LNCaP clone FGC (cell line): ENCODE measurements around the gene NECTIN1.

Source experiments
- DNase-seq: peaks from one replicate; pipeline ENCODE4 v3.0.0-alpha.2; 2011; ENCODE audit warnings: low read depth
- H3K4me3 ChIP-seq: 2 replicates; pipeline ENCODE4 v1.5.1; 2011; ENCODE audit warnings: mild to moderate bottlenecking, low read depth, low read length, control low read depth
- TF ChIP-seq, protein P1 (sequence below): IDR thresholded peaks from 2 replicates; pipeline ENCODE4 v1.5.1; 2012; ENCODE audit warnings: mild to moderate bottlenecking; ENCODE audit not compliant: control insufficient read depth, insufficient read depth; ENCODE audit errors: extremely low read depth

The NECTIN1 gene

DNA sequence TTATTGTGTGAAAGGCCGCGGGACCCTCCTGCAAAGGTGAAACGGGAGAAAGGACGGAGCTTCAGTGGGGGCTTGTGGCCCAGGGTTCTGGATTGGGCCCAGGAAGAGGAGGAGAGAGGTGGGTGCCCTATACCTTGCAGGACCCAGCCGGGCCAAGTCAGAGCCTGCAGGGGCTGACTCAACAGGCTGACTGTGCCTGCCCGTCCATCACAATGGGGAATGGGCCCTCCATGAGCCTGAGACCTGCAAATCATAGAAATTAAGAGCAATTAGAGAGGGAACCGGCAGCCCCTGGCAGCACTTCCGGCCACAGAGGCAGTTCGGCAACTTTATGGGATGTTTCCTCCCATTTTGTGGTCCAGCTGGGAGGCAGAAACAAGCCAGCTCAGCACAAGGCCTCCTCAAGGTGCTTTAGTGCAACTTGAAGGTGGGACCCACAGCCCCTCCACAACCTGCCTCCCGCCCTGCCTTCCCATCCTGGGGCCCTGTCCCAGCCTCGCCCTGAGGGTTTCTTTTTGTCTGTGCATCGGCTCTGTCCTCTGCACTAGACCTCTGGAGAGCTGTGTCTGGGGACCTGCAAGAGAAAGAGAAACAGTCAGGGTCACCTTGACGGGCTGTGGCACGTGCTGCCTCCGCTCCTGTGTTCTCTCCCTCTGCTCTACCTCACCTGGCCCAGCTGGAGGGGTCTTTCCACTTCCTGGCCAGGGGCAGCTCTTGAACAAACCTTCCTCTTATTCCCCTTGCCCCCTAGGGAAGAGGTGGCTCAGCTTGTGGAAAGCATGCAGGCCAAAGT lies 19.1 kb upstream of the NECTIN1 start:
- no peak overlapping the region for H3K4me3 ChIP-seq
- DNase-seq = no peak
- TF ChIP-seq, protein P1, sequence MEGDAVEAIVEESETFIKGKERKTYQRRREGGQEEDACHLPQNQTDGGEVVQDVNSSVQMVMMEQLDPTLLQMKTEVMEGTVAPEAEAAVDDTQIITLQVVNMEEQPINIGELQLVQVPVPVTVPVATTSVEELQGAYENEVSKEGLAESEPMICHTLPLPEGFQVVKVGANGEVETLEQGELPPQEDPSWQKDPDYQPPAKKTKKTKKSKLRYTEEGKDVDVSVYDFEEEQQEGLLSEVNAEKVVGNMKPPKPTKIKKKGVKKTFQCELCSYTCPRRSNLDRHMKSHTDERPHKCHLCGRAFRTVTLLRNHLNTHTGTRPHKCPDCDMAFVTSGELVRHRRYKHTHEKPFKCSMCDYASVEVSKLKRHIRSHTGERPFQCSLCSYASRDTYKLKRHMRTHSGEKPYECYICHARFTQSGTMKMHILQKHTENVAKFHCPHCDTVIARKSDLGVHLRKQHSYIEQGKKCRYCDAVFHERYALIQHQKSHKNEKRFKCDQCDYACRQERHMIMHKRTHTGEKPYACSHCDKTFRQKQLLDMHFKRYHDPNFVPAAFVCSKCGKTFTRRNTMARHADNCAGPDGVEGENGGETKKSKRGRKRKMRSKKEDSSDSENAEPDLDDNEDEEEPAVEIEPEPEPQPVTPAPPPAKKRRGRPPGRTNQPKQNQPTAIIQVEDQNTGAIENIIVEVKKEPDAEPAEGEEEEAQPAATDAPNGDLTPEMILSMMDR = no peak

DNA sequence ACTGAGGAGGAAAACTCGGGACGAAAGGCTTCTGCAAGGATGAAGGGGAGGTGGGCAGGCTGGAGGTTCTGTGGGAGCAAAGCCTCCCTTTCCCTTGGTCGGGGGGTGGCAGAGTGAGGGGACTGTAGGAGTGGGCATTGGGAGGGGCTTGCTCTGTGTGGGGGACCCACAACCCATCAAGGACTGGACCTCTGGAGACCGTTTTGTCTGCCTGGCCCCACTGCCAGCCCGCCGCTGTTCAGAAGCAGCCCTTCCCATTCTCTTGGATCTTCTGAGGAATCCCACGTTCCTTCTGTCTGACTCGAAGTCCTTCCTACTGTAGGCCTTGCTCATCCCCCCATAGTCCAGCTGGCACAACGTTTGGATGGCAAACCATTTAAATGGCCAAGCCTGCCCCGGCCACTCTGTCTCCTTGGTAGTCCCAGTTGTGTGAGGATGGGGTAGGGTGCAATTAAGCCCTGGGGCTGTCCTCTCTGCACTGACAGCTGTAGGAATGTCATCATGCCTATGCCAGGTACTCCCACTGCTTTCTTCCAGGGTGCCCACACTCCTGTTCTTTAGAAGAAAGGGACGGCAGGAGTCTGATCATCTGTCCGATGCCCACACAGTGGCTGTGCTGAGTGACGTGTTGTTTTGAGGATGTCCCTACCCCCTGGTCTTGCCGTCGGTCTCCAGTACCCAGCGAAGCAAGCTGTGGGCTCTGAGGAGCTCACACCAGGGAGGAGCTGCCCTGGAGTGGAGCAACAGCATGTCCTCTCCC lies 17.0 kb upstream of the NECTIN1 start:
- no peak for DNase-seq
- TF ChIP-seq, protein P1 = no peak
- H3K4me3 ChIP-seq = no peak overlapping the region

DNA sequence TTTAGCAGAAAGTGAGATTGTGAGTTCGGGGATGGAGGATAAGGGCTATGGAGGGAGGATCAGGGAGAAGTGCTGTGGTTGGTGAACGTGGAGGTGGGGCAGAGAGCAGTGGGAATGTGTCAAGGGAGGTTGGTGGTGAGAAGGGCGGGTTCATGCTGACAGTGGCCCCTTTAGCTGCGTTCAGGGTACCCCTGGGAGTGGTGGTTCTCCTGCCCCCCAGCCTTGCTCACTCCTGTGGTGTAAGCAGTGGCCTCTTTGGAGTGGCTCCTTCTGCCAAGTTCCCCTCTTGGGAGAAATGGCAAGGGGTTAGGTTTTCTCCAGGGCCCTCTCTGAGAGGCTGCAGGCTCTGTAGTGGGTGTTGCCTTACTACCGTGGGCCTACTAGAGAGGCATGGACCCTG lies 16.1 kb upstream of the NECTIN1 start:
- TF ChIP-seq, protein P1 = no peak

DNA sequence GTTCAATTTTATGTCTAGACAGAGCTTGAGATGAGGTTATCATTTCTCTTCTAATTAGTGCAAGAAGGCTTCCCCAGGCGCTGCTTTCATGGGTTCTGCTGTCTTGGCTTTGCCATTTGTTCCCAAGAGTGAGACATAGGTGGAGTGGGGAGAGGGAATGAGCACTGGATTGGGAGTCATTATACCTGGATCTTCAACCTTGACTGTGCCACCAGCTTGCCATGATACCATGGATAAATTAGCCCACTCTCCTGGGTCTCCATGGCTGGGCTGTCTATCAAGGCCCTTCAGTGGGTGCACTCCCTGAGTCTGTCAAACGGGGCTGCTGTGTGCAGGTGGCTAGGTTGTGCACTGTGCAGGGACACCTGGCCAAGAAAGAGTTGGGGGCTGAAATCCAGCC lies 15.6 kb upstream of the NECTIN1 start:
- DNase-seq = no peak
- H3K4me3 ChIP-seq = no peak overlapping the region
- TF ChIP-seq, protein P1 = no peak

More for the DNA sequence above, 16.1 kb upstream of the NECTIN1 start:
- DNase-seq = no peak
- H3K4me3 ChIP-seq = no peak overlapping the region

DNA sequence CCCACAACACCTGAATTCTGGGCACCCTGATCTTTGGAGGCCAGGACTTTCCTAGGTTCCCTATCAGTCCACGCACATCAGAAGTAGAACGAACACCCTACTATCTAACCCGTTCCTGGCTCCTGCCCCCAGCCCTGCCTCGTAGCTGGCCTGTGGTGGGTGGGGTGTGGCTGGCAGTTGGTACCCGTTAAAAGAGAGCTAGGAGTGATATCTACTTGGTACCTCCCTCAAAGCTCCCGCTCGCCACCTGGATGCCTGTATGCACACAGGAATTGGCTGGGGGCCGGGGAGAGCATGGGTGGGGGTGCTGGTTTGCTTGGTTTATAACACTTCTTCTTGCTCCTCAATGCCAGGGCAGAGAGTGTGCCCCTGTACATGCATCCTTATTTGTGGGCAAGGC lies 14.0 kb upstream of the NECTIN1 start:
- no peak for DNase-seq
- H3K4me3 ChIP-seq = no peak overlapping the region

DNA sequence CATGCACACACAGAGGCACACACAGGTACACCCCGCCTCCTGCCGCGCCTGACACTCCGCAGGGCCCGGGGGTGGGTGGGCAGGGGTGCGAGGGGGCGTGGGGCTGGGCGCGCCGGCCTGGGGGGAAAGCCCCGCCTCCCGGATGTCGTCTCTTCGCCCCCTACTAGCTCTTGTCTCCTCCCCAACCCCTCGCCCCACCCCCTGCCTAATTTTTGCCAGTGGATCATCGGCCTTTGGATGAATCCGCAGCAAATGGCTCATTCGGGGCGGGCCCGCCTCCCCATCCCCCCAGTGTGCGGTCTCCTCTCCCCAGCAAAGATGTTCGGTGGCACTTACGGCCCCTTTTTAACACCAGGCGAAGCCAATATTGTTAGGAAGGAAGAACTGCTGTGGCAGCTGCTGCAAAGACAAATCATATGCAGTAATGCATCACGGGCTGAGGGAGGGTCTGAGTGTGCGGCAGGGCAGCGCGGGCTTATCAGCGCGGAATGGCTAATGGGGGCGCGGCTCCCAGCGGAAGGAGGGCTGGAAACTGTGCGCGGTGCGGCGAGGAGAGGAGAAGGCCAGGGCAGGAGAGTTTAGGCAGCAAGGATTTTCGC lies 13.4 kb upstream of the NECTIN1 start:
- H3K4me3 ChIP-seq = no peak overlapping the region
- no peak for DNase-seq
- TF ChIP-seq, protein P1 = no peak

More for the DNA sequence above, 14.0 kb upstream of the NECTIN1 start:
- TF ChIP-seq, protein P1 = no peak
